GM18520 (cell line): ENCODE results near the gene ZNF582.

Source experiments
- ATAC-seq: cut with Tn5 transposase; IDR thresholded peaks from one replicate; pipeline ENCODE4 v1.9.1; 2021; ENCODE audit not compliant: unreplicated experiment

The ZNF582 gene

DNA sequence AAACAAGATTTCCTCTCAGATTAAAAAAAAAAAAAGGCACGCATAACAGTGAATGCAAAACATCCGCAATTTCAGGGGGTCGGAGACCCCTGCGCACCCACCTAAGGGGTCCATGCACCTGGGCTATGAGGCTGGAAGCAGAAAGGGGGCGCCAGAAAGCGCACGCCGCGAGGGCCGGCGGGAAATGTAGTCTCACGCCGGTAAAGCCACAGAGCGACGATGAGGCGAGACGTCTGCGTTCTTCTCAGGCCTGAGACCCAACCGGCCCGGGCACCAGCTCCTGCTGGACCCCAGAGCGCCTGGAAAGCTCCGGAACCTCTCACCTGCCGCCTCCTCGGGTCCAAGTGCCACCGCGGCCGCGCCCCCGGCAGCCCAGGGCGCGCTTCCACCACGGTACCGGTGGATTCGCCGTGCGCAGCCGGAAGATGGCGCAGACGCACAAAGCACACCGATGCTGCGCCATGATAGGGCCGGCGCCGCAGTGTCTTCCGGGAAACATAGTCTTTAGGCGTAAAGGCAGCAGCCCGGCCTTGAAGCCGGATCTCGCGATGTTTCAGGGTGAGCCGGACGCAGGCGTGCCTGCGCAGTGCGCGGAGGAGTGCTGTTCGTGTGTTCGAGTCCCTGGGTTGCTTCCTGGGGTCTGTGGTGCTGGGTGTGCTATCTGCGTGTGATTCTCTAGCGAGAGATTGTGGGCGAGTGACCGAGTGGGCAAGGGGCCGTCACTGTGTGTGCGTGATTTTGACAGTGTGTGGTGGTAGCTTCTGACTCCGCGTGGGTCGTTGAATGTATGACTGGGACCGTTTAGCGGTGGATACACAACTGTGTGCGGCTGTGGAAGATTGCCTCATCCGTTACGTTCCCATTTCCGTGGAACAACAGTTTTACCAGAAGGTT is at the start of gene ZNF582:
Gene ZNF582 (minus strand): TSS at position 416 of the 894 bp plus-strand sequence. CDS start 1,782 bp downstream, outside the sequence.
- ATAC-seq = peak; percentile 48

DNA sequence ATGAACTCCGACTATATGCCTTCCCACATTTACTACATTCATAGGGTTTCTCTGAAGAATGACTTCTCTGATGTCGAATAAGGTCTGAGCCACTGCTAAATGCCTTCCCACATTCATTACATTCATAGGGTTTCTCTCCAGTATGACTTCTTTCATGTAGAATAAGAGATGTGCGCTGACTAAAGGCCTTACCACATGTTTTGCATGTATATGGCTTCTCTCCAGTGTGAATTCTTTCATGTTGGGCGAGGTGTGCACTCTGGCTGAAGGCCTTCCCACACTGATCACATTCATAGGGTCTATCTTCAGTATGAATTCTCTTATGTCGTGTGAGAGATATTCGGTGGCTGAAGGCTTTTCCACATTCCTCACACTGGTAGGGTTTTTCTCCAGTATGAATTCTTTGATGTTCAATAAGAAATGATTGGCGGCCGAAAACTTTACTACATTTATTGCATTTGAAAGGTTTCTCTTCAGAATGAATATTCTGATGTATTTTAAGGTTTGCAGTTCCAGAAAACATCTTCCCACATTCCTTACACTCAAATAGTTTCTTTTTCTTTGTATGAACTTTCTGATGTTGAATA is 48.0 kb upstream of the ZNF582 start:
- ATAC-seq = no peak

DNA sequence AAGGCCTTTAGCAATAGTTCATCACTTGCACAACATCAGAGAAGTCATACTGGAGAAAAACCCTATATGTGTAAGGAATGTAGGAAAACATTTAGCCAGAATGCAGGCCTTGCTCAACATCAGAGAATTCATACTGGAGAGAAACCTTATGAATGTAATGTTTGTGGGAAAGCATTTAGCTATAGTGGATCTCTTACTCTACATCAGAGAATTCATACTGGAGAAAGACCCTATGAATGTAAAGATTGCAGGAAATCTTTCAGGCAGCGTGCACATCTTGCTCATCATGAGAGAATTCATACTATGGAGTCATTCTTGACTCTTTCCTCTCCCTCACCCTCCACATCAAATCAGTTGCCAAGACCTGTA is 30.6 kb upstream of the ZNF582 start:
- no peak for ATAC-seq

DNA sequence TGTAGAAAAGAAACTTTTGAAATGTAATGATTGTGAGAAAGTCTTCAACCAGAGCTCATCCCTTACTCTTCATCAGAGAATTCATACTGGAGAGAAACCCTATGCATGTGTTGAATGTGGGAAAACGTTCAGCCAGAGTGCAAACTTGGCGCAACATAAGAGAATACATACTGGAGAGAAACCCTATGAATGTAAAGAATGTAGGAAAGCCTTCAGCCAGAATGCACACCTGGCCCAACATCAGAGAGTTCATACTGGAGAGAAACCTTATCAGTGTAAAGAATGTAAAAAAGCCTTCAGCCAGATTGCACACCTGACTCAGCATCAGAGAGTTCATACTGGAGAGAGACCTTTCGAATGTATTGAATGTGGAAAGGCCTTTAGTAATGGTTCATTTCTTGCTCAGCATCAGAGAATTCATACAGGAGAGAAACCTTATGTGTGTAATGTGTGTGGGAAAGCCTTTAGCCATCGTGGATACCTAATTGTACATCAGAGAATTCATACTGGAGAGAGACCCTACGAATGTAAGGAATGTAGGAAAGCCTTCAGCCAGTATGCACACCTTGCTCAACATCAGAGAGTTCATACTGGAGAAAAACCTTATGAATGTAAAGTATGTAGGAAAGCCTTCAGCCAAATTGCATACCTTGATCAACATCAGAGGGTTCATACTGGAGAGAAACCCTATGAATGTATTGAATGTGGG is 30.1 kb upstream of the ZNF582 start:
- ATAC-seq = no peak

DNA sequence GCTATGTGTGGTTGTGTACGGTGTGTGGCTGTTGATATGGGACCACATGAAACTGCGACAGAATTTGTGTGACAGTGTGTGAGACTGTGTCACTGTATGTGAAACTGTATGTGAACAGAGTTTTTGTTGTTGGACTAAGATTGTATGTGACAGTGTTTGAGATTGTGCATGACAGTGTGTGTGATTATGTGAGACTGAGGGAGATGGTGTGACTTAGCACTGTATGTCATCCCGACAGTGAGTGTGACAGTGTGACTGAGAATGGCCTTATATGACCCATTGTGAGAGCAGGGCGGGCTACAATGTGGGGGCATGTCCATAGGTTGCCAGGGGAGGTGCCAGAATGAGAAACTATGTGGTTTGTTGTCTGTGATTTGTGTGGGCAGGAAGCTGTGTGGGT is 11.7 kb upstream of the ZNF582 start:
- ATAC-seq = no peak

DNA sequence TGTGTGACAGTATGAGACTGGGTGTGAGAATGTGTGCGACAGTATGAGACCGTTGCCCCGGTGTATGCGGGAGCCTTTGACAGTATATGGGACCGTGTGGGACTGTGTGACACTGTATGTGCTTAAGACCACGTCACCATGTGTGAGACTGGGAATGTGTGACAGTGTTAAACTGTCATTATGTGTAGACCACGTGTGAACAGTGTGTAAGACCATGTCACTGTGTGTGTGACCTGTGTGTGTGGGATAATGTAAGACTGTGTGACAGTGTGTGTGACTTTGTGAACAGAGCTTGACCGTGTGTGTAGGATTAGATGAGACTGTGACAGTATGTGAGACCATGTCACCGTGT is 11.3 kb upstream of the ZNF582 start:
- ATAC-seq = no peak

DNA sequence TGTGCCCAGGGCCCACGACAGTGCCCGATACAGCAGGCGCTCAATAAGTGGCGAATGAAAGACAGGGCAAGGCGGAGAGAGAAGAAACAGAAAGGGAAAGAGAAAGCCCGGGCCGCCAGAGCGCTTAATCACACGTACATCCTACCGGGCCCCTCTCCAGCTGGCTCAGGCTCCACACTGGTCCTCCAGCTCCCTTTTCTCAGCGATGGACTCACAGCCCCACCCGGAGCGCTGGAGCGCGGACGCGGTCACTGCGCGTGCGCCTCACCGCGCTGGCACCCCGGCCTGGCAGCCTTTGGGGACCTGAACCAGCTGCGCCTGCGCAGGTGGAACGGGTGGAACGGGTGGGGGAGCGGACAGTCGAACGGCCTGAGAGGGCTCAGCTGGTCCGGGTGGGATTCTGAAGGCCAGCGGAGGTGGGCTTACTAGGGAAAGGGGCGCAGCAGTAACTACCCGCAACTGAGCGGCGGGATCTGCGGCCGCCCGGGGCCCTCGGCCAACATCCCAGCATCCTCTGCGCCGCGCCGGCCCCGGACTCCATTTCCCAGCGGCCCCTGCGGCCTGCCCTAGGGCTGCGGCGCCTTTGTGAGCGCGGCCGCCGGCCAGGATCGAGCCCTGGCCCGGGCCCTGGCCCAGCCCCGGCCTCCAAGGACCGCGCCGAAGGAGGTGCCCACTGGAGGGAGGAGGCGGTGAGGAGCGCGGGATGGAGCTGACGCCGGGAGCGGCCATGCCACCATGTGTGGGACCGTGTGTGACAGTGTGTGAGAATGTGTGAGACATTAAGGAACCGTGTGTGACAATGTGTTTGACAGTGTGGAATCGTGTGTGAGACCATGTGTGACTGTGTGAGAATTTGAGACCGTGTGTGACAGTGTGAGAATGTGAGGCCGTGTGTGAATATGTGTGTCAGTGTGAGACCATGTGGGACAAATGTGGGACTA is 10.7 kb upstream of the ZNF582 start, which contains the start of gene ZNF583:
Gene ZNF583 (plus strand): TSS at position 569 of the 941 bp plus-strand sequence. CDS start 2,783 bp downstream, outside the sequence.
- peak; percentile 66 for ATAC-seq

DNA sequence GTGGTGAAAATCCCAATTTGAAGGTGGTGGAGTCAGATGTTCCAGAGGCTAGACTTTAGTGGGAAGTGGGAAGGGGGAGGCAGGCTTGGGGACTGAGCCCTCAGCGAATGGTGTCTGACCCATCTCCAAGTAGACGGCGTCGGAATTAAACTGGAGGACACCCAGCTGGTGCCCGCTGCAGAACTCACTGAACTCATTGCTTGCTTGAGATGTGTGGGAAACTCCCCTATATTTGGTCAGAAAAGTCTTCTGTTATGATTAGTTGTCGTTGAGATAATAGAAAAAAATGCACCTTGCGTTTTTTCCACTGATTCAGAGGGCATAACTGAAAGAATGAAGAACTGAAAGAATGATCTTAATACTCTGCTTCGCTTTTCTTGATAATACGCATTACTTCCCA is 9.9 kb upstream of the ZNF582 start:
- ATAC-seq = no peak

DNA sequence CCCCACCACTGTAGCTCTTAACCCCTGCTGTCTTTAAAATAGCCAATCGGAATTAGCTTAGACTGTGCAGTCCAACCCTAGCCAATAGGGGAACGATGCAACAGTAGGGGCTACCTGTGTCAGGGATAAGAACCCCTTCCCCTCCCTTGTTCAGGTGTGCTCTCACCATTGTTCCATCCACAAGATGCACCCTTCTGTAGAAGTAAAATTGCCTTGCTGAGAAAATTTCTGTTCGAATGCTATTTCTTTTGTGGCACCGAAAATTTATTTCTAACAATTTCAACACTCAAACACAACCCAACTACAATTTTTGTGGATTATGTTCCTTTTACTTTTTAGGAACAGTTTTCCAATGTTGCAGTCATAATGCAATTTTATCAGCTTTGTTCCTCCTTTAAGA is 7.2 kb upstream of the ZNF582 start:
- ATAC-seq = no peak

DNA sequence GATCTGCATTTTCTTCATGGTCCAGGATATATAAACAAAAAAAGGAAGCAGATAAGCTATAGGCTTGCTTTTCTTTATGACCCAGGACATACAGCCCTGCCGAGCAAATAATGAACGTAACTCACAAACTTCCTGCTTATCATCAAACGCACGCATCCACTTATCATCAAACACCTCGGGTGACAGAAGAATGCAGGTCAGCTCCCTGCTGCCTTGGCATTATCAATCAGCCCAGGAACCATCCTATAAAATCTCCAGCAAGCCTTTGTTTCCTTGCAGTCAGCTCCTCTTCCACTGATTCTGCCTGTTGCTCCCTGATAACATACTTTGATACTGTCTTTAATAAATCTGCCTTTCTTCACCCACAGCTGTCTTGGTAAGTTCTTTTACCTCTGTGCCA is 5.5 kb upstream of the ZNF582 start:
- ATAC-seq = no peak

DNA sequence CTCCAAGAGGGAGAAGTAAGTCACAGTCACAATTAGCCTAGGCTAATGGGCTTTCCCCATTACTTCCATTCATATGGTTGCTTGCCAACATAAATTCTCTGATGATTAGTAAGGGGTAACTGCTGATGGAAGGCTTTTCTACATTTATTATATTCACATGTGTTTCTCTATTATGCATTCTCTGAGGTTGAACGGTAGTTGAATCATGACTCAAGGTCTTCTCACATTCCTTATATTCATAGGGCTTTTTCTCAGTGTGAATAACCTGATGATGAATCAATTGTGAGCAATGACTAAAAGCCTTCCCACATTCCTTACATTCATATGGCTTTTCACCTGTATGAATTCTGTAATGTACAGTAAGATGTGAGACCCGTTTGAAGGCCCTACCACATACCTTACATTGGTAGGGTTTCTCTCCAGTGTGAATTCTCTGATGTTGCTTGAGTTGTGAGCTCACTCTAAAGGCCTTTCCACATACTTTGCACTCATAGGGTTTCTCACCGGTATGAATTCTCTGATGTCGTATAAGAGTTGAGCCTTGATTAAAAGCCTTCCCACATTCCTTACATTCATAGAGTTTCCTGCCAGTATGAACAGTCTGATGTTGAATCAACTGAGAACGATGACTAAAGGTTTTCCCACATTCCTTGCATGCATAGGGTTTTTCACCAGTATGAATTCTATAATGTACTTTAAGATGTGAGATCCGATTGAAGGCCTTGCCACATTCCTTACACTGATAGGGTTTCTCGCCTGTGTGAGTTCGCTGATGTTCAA is 9.3 kb downstream of the ZNF582 start:
- ATAC-seq = no peak

DNA sequence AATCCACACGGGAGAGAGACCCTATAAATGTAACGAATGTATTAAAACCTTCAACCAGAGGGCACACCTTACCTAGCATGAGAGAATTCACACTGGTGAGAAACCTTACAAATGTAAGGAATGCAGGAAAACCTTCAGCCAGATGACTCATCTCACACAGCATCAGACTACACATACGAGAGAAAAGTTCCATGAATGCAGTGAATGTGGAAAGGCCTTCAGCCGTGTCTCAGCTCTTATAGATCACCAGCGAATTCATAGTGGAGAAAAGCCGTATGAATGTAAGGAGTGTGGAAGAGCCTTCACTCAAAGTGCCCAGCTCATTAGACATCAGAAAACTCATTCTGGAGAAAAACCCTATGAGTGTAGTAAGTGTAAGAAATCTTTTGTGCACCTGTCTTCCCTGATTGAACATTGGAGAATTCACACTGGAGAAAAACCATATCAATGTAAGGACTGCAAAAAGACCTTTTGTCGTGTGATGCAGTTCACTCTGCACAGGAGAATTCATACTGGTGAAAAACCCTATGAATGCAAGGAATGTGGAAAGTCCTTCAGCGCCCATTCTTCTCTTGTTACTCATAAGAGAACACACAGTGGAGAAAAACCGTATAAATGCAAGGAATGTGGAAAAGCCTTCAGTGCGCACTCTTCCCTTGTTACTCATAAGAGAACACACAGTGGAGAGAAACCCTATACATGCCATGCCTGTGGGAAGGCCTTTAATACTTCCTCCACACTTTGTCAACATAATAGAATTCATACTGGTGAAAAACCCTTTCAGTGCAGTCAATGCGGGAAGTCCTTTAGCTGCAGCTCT is 16.0 kb downstream of the ZNF582 start:
- no peak for ATAC-seq

DNA sequence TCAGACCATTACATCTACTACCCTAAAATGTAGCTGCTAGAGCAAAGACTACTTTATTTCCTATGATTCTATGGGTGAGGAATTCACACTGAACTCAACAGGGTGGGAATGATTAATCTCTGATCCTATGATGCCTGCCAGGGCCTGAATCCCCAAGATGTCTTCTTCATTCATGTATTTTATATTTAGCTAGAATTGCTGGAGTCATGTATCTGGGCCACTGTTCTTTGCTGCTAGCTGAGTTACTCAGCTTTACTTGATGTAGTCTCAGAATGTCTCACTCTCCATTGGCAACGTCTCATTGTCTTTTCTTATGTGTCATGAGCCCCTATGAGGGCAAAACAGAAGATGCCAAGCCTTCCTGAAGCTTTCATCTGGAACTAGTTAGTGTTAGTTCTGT is 21.1 kb downstream of the ZNF582 start:
- ATAC-seq = no peak

DNA sequence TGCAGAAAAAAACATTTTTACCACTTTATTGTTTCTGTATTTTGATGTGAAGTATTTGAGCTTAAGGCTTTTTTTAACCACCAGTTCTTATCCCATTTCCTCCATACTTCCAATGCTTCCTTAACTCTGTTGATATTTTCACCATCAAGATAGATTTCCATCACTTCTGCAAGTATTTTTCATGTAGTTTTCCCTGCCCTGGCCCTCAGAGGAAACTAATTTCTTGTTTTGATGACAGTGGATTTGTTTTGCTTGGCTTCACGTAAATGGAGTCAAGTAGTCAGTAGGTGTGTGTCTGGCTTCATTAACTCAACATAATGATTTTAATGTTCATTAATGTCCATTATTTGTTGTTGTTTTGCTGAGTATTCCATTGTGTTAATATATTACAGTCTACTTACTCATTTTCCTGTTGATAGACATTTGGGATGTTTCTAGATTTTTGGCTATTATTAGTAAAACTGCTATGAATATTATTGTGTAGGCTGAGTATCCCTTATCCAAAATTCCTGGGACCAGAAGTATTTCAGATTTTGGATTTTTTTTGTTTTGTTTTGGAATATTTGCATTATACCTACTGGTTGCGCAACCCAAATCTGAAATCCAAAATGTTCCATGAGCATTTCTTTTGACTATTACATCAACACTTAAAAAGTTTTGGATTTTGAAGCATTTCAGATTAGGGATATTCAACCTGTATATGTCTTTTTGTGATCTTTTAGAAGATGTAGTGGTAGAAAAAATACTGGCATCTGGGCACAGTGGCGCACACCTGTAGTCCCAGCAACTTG is 23.3 kb downstream of the ZNF582 start:
- ATAC-seq = no peak

DNA sequence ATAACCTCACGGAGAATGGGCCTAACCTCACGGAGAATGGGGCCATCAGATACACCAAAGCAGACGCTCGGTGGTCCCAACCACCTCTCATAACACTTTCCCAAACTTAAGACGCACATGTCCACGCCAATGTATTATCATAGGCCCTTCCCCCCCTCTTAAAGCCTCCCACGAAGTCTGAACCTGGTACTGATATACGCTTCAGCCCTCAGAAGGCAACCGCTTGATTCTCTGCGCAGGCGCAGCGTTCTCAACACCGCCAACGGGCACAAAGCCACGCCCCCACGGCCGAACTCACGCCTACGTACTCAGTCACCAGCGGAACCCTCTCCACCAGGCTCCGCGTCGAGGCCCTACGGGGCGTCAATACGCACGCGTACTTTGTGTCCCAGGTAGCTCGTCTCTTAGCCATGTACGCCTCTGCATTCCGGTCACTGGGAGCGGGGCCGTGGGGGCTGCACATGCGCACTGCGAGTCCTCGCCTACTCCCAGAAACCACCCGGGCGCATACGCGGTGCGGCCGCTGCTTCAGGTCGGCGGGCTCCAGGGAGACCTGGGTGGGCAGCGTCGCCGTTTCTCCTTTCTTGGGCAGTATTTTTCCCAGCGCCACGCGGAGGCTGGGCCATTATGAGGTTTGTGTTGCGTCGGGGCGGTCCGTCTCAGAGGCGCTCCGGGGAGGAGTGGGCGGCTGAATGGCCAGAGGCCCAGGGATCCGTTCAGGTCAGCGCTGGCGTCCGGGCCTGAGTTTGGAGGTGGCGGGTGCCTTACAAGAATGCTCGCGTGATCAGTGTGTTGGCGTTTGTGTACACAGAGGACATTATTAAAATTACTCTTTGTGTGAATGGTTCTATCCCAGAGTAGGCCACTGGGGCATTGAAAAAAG is 25.3 kb downstream of the ZNF582 start:
- ATAC-seq = no peak

DNA sequence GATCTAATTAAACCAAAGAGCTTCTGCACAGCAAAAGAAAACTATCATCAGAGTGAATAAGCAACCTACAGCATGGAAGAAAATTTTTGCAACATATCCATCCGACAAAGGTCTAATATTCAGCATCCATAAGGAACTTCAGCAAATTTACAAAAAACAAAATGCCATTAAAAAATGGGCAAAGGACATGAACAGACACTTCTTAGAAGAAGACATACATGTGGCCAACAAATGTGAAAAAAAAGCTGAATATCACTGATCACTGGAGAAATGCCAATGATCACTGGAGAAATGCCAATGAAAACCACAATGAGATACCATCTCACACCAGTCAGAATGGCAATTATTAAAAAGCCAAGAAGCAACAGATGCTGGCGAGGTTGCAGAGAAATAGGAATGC is 32.5 kb downstream of the ZNF582 start:
- ATAC-seq = no peak

DNA sequence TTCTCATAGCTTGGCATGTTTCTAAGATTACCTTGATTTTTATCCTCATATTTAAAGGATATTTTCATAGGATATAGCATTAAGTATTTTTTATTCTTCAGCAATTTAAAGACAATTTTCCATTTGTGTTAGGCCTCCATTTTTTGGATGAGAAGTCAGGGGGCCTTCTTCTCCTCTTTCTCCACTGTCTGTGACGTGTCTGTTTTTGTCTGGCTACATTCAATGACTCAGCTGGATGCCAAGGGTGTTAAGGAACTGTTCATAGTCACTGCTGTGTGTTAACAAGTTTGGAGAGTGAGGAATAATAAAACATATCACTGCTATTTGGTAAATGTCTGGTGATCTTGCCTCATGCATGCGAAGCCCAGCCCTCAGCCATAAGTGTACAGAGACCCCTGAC is 36.4 kb downstream of the ZNF582 start:
- ATAC-seq = no peak
